ENCODE data around the gene RHBDD2. TPM values are rescaled to one million over a fixed set of nuclear protein-coding genes. Genes with fewer than 3 reads are reported as not detected.

The RHBDD2 gene
- total and polyA plus RNA-seq, 7 donors = 14.3 to 45.0 (median 28.2) TPM

DNA sequence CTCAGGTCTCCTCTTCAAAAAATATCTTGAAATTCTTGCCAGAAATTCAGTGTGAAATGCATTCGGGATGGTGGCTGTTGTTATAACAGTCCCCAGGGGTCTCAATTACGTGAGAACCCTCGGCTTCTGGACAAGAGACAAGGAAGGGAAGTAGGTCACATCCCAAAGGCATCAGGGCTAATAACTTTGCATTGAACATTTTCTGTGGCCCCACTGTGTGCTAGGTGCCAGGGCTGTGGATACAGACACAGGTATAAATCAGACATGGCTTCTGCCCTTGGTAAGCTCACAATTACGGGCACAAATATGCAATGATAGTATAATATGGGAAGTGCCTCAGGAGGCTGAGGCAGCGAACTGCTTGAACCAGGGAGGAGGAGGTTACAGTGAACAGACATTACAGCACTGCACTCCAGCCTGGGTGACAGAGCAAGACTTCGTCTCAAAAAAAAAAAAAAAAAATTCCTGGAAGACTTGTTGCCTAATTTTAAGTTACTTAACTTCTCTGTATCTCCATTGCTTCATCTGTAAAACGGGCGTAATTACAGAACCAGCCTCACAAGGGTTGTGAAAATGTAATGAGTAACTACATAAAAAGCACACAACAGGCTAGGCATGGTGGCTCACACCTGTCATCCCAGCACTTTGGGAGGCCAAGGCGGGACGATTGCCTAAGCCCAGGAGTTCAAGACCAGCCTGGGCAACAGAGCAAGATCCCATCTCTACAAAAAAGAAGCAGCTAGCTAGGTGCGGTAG, 2.5 kb upstream of the RHBDD2 start:
- Histone ChIP-seq H3K27ac (no peak overlapping the region), H3K27me3 (no peaks in the 10 kb centered on the region), H3K36me3 (peaks cover 0 to 7% (median under 1%) of the 10 kb centered on the region in 4 donors), H3K4me1 (peaks cover 0 to 25% (median 24%) of the 10 kb centered on the region in 4 donors), H3K9me3 (no peaks in the 10 kb centered on the region), H3K4me3 (no peak overlapping the region)
- no peak for TF ChIP-seq POLR2AphosphoS5 (IDR thresholded peaks at IDR 0.05)
- TF ChIP-seq EP300 (IDR thresholded peaks at IDR 0.05) = no peak
- TF ChIP-seq, protein P1, sequence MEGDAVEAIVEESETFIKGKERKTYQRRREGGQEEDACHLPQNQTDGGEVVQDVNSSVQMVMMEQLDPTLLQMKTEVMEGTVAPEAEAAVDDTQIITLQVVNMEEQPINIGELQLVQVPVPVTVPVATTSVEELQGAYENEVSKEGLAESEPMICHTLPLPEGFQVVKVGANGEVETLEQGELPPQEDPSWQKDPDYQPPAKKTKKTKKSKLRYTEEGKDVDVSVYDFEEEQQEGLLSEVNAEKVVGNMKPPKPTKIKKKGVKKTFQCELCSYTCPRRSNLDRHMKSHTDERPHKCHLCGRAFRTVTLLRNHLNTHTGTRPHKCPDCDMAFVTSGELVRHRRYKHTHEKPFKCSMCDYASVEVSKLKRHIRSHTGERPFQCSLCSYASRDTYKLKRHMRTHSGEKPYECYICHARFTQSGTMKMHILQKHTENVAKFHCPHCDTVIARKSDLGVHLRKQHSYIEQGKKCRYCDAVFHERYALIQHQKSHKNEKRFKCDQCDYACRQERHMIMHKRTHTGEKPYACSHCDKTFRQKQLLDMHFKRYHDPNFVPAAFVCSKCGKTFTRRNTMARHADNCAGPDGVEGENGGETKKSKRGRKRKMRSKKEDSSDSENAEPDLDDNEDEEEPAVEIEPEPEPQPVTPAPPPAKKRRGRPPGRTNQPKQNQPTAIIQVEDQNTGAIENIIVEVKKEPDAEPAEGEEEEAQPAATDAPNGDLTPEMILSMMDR (IDR thresholded peaks at IDR 0.05) = no peak
- no peak for TF ChIP-seq POLR2A (IDR thresholded peaks at IDR 0.05)
- DNase-seq = no peak
- WGBS, 2 donors = 81 to 84% methylated on average over 11 of the region's 11 CpGs
- intact Hi-C loops (cut with DNase I) = no loop called here

DNA sequence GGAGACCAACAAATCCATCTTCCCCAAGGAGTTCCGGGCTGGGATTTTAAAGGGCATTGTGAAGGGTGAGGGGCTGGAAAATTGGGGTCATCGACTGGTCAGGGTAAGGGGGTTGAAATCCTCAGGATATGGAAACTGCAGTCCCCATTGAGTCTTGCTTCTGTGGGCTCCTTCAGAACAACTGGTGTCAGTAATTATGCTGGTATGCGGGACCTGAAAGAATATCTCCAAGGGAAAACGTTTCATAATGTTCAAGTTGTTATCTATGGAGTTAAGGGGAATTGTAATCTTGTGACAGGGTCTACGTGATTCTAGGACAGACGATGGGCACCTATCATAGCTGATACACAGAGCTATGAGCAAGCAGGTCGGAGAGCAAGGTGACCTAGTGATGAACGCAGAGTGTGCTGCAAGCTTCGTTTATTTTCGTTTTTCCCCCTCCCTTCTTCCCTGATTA, 494 bp upstream of the RHBDD2 start:
- Histone ChIP-seq H3K27ac (peak overlapping the region; percentile 70 to 85 (median 83)), H3K4me3 (peak overlapping the region; percentile 21 to 85 (median 76)), H3K36me3 (peaks cover 8 to 26% (median 19%) of the 10 kb centered on the region in 4 donors), H3K9me3 (no peaks in the 10 kb centered on the region), H3K4me1 (peaks cover 0 to 23% (median 16%) of the 10 kb centered on the region in 4 donors), H3K27me3 (no peaks in the 10 kb centered on the region)
- 21 to 23% methylated on average over 10 of the region's 10 CpGs for WGBS, 2 donors
- no peak for DNase-seq
- intact Hi-C loops (cut with DNase I) = loop anchor here (2.0 kb wide), 2 partner anchors 36 to 90 kb away; partner anchors contain the start of gene POR
- TF ChIP-seq POLR2A (IDR thresholded peaks at IDR 0.05) = no peak
- TF ChIP-seq, protein P1 (IDR thresholded peaks at IDR 0.05) = no peak
- no peak for TF ChIP-seq POLR2AphosphoS5 (IDR thresholded peaks at IDR 0.05)

DNA sequence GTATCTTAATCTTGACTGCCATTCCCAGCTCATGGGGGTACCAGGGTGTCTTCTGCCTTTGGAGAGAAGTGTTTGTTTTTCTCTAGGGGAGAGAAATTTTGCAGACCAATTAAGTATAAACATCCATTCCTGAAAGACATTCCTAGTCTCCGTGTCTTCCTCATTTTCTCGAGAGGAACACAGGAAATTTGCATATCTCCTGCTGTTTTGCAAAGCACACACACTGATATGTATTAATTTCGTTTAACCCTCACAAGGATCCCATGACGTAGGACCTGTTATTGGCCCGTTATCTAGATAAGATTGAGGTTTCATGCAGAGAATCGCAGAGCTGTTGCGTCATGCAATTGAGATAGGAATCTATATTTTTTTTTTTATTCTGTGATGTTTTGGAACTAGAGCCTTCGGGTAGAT, 944 bp downstream of the RHBDD2 start:
- Histone ChIP-seq H3K36me3 (peaks cover 8 to 41% (median 32%) of the 10 kb centered on the region in 4 donors), H3K4me1 (peaks cover 0 to 23% (median 16%) of the 10 kb centered on the region in 4 donors), H3K27ac (peak overlapping the region in 3 of 4 donors; percentile 82 to 85 (median 84)), H3K27me3 (no peaks in the 10 kb centered on the region), H3K4me3 (peak overlapping the region; percentile 66 to 85 (median 76)), H3K9me3 (no peaks in the 10 kb centered on the region)
- no peak for TF ChIP-seq POLR2A (IDR thresholded peaks at IDR 0.05)
- TF ChIP-seq, protein P1 (IDR thresholded peaks at IDR 0.05) = no peak
- no peak for TF ChIP-seq POLR2AphosphoS5 (IDR thresholded peaks at IDR 0.05)
- no peak for TF ChIP-seq EP300 (IDR thresholded peaks at IDR 0.05)
- no peak for DNase-seq
- 8 to 23% methylated on average over 8 of the region's 8 CpGs for WGBS, 2 donors
- intact Hi-C loops (cut with DNase I) = loop anchor here (1.0 to 2.0 kb wide), 3 partner anchors 35 to 115 kb away; partner anchors contain the start of genes POR and TMEM120A

DNA sequence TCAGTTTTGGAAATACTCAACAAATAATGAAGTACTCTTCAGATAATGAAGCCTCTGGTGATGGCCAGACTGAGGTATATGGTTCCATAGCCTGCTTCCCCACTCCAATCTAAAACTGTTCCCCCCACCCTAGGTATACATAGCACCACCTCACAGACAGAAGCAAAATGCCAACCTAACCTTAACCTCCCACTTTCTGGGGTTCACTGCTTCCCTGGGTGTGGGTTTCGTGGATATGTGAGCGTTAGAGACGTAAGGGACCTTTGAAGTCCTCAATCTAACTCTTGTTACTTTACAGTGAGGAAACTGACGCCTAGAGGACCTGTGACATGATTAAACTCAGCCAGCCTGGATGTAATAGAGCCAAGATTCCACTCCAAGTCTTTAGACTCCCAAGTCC, 1.4 kb downstream of the RHBDD2 start:
- Histone ChIP-seq H3K27me3 (no peaks in the 10 kb centered on the region), H3K27ac (peak overlapping the region in 1 of 4 donors; percentile 85), H3K4me1 (peaks cover 0 to 23% (median 16%) of the 10 kb centered on the region in 4 donors), H3K36me3 (peaks cover 8 to 45% (median 36%) of the 10 kb centered on the region in 4 donors), H3K4me3 (no peak overlapping the region), H3K9me3 (no peaks in the 10 kb centered on the region)
- no peak for TF ChIP-seq POLR2A (IDR thresholded peaks at IDR 0.05)
- TF ChIP-seq, protein P1 (IDR thresholded peaks at IDR 0.05) = no peak
- no peak for TF ChIP-seq EP300 (IDR thresholded peaks at IDR 0.05)
- TF ChIP-seq POLR2AphosphoS5 (IDR thresholded peaks at IDR 0.05) = no peak
- intact Hi-C loops (cut with DNase I) = no loop called here
- 79 to 92% methylated on average over 4 of the region's 4 CpGs for WGBS, 2 donors
- no peak for DNase-seq

Measured in sigmoid colon (tissue), 7 donors.